Pancreas (tissue), 10 donors: ENCODE measurements around the gene TESPA1. TPM values are rescaled to one million over a fixed set of nuclear protein-coding genes. Genes with fewer than 3 reads are reported as not detected.

Source experiments
- ATAC-seq, 4 donors: fragments of 200-7000 bp; cut with Tn5 transposase; one replicate each; pipeline versions ENCODE4 v1.8.0 to v1.9.1; 2020; ENCODE audit warnings: mild to moderate bottlenecking in 4 of 4, moderate library complexity in 4 of 4
- DNase-seq, 6 donors: peaks; one replicate each; pipeline ENCODE4 v3.0.0-alpha.2; 2020
- FAIRE-seq: peaks from 2 replicates; lab custom pipeline; 2012; peaks lifted over from hg19 to GRCh38; lab: Jason Lieb, UNC
- H3K27ac ChIP-seq, 4 donors: fragments of 200-600 bp; sonication (generic); 1 replicate in 3 of 4; 2 replicates in 1 of 4; pipeline versions ENCODE4 v1.5.0 to v1.8.0; 2020
- H3K27me3 ChIP-seq, 4 donors: fragments of 200-600 bp; one replicate each; pipeline ENCODE4 v1.8.0; 2021
- H3K36me3 ChIP-seq, 3 donors: fragments of 200-600 bp; sonication (generic) in 1 of 3; one replicate each; pipeline versions ENCODE4 v1.5.0 to v1.8.0; 2020 to 2021
- H3K4me1 ChIP-seq, 3 donors: fragments of 200-600 bp; one replicate each; pipeline ENCODE4 v1.8.0; 2021
- H3K4me3 ChIP-seq, 4 donors: fragments of 200-600 bp; sonication (generic) in 2 of 4; one replicate each; pipeline versions ENCODE4 v1.5.0 to v1.8.0; 2020 to 2021
- H3K9me3 ChIP-seq, 4 donors: fragments of 200-600 bp; one replicate each; pipeline ENCODE4 v1.8.0; 2021
- WGBS, 2 donors: extraction: QIAGEN DNeasy Blood & Tissue Kit; methylation state at CpG; one replicate each; pipeline ENCODE4 v1.1.7; 2013; 5-methylcytosine and 5-hydroxymethylcytosine counted together
- intact Hi-C, 3 donors: fragments of 100-400 bp; cut with DNase I; formaldehyde crosslinking; loops; one replicate each; pipeline versions ENCODE4 v1.11.1 to v1.14.2; 2022
- polyA plus RNA-seq, 2 donors: library from polyadenylated mRNA; stranded (reverse); fragments of 200-250 nt; gene quantifications; one replicate each; pipeline ENCODE4 v1.2.3, GENCODE V29; 2013
- total RNA-seq, 6 donors: library from RNA; stranded (reverse); fragmentation: NEBNext Ultra II Directional in 4 of 6; extraction: Animal tissue kit (Norgen Biotek cat#: 25700) in 4 of 6; gene quantifications; one replicate each; pipeline versions ENCODE4 v1.2.1 to v1.2.4, GENCODE V29; 2021 to 2023
- TF ChIP-seq, protein P1 (sequence below), 4 donors: fragments of 200-600 bp; sonication (generic) in 3 of 4; IDR thresholded peaks; one replicate each; pipeline versions ENCODE4 v1.5.0 to v1.8.0; 2021; ENCODE audit warnings: antibody characterized with exemption in 4 of 4
- donor health status: healthy with polysubstance abuse.
- donor health status: DM: no; HTN: no; CAD: no; lungs with moderate emphysema.
- donor health status: DM: no; HTN: no; CAD: no.
- donor health status: control.
- donor health status: control.
- donor health status: Bipolar disorder and iron deficiency.
- donor health status: DM: yes; HTN: yes; CAD: no.
- donor health status: DM: no; HTN: no; CAD: no.
- donor health status: DM: no; HTN: no; CAD: no.
- donor health status: DM: yes; HTN: yes; CAD: no.

Gene TESPA1
- total and polyA plus RNA-seq, 8 donors: 0.08 to 0.60 (median 0.25) TPM

DNA sequence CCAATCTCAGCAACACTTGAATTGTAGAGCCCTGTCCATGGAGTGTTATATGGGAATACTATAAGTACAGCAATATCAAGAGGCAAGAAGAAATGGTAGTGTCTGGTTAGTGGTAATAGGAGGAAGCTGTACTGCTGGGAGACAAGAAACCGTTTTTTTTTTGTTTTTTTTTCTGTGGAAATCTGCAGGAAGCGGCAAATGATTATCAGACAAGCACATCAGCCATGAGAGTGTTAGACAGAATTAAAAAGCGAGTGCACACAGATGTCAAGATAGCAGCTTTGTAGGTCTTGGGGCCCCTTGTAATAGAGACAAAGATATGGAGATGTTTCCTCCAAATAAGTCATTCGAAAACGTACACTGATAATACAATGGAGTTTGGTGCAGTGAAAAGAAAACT, 6.7 kb downstream of the TESPA1 start:
- DNase-seq: no peak
- intact Hi-C loops: no loop called here
- Histone ChIP-seq H3K4me1 (no peaks in the 10 kb centered on the region), H3K27me3 (no peaks in the 10 kb centered on the region), H3K36me3 (no peaks in the 10 kb centered on the region), H3K4me3 (no peak overlapping the region), H3K27ac (no peak overlapping the region), H3K9me3 (no peaks in the 10 kb centered on the region)
- FAIRE-seq: no peak
- WGBS, 2 donors: 68 to 73% methylated on average over 5 of the region's 5 CpGs
- TF ChIP-seq, protein P1, sequence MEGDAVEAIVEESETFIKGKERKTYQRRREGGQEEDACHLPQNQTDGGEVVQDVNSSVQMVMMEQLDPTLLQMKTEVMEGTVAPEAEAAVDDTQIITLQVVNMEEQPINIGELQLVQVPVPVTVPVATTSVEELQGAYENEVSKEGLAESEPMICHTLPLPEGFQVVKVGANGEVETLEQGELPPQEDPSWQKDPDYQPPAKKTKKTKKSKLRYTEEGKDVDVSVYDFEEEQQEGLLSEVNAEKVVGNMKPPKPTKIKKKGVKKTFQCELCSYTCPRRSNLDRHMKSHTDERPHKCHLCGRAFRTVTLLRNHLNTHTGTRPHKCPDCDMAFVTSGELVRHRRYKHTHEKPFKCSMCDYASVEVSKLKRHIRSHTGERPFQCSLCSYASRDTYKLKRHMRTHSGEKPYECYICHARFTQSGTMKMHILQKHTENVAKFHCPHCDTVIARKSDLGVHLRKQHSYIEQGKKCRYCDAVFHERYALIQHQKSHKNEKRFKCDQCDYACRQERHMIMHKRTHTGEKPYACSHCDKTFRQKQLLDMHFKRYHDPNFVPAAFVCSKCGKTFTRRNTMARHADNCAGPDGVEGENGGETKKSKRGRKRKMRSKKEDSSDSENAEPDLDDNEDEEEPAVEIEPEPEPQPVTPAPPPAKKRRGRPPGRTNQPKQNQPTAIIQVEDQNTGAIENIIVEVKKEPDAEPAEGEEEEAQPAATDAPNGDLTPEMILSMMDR (IDR thresholded peaks at IDR 0.05): no peak
- no peak for ATAC-seq

- FAIRE-seq (no peak), DNase-seq (no peak), ATAC-seq (no peak)
- H3K4me1 ChIP-seq: no peaks in the 10 kb centered on the region
- 27 to 31% methylated on average over 3 of the region's 3 CpGs for WGBS, 2 donors
- no peaks in the 10 kb centered on the region for H3K9me3 ChIP-seq
- intact Hi-C loops: no loop called here
- H3K27ac ChIP-seq: no peak overlapping the region
- TF ChIP-seq, protein P1 (IDR thresholded peaks at IDR 0.05): no peak
- H3K36me3 ChIP-seq: no peaks in the 10 kb centered on the region
- H3K27me3 ChIP-seq: no peaks in the 10 kb centered on the region
- no peak overlapping the region for H3K4me3 ChIP-seq
These were observed 7.4 kb downstream of the TESPA1 start for GRCh38 chr12:54977155-54977554.

GRCh38 chr12:54975875-54976274, 8.7 kb downstream of the TESPA1 start:
- H3K27ac ChIP-seq: no peak overlapping the region
- DNase-seq: no peak
- intact Hi-C loops: no loop called here
- no peak for FAIRE-seq
- H3K36me3 ChIP-seq: no peaks in the 10 kb centered on the region
- no peak for ATAC-seq
- no peak overlapping the region for H3K4me3 ChIP-seq
- no peaks in the 10 kb centered on the region for H3K4me1 ChIP-seq
- TF ChIP-seq, protein P1 (IDR thresholded peaks at IDR 0.05): no peak
- no peaks in the 10 kb centered on the region for H3K27me3 ChIP-seq
- no peaks in the 10 kb centered on the region for H3K9me3 ChIP-seq
- WGBS, 2 donors: 34 to 38% methylated on average over 6 of the region's 6 CpGs

- FAIRE-seq: no peak
- WGBS, 2 donors: 60 to 72% methylated on average over 2 of the region's 2 CpGs
- intact Hi-C loops: no loop called here
These were observed 9.3 kb downstream of the TESPA1 start for GRCh38 chr12:54975272-54975671.

DNA sequence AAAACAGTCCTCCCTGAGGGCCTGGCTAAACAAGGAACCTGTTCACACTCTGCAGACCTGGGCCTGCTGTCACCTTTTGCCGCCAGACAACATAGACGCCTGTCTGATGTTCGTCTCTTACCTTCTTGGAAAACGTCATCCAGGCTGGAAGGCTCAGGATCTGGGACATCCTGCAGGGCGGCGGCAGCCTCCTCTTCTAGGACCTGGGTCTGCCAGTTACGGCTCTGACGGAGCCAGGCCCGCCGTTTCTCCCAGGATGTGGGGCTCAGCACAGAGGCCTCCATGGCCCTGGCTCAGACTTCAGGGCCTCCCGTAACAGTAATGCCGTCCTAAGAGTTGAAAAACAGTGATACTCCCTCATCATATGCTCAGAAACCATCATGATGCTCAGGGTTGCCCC, 10.3 kb downstream of the TESPA1 start:
- Histone ChIP-seq H3K4me1 (no peaks in the 10 kb centered on the region), H3K27ac (no peak overlapping the region), H3K4me3 (no peak overlapping the region), H3K9me3 (no peaks in the 10 kb centered on the region), H3K36me3 (no peaks in the 10 kb centered on the region), H3K27me3 (no peaks in the 10 kb centered on the region)
- no peak for FAIRE-seq
- TF ChIP-seq, protein P1 (IDR thresholded peaks at IDR 0.05): no peak
- no peak for ATAC-seq
- no peak for DNase-seq
- intact Hi-C loops: no loop called here
- WGBS, 2 donors: 86 to 91% methylated on average over 12 of the region's 12 CpGs

More at GRCh38 chr12:54975272-54975671, 9.3 kb downstream of the TESPA1 start:
- DNase-seq (no peak), ATAC-seq (no peak)
- TF ChIP-seq, protein P1 (IDR thresholded peaks at IDR 0.05): no peak
- no peaks in the 10 kb centered on the region for H3K36me3 ChIP-seq
- H3K9me3 ChIP-seq: no peaks in the 10 kb centered on the region
- H3K27me3 ChIP-seq: no peaks in the 10 kb centered on the region
- H3K4me3 ChIP-seq: no peak overlapping the region
- H3K27ac ChIP-seq: no peak overlapping the region
- H3K4me1 ChIP-seq: no peaks in the 10 kb centered on the region
